ENCODE data around the gene SLCO4A1.

The SLCO4A1 gene

GRCh38 chr20:62660240-62660615 lies 17.9 kb downstream of the SLCO4A1 start:
- TF ChIP-seq, protein P1, sequence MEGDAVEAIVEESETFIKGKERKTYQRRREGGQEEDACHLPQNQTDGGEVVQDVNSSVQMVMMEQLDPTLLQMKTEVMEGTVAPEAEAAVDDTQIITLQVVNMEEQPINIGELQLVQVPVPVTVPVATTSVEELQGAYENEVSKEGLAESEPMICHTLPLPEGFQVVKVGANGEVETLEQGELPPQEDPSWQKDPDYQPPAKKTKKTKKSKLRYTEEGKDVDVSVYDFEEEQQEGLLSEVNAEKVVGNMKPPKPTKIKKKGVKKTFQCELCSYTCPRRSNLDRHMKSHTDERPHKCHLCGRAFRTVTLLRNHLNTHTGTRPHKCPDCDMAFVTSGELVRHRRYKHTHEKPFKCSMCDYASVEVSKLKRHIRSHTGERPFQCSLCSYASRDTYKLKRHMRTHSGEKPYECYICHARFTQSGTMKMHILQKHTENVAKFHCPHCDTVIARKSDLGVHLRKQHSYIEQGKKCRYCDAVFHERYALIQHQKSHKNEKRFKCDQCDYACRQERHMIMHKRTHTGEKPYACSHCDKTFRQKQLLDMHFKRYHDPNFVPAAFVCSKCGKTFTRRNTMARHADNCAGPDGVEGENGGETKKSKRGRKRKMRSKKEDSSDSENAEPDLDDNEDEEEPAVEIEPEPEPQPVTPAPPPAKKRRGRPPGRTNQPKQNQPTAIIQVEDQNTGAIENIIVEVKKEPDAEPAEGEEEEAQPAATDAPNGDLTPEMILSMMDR (conservative IDR thresholded peaks at IDR 0.05; ENCODE audit: low read depth, low read length) = no peak
- no peak overlapping the region for H3K4me3 ChIP-seq (ENCODE audit: low read length)
- DNase-seq (ENCODE audit: low read depth) = no peak

GRCh38 chr20:62660768-62661167 lies 18.5 kb downstream of the SLCO4A1 start:
- no peak for DNase-seq (ENCODE audit: low read depth)
- no peak overlapping the region for H3K4me3 ChIP-seq (ENCODE audit: low read length)
- TF ChIP-seq, protein P1 (conservative IDR thresholded peaks at IDR 0.05; ENCODE audit: low read depth, low read length) = no peak

- no peak overlapping the region for H3K4me3 ChIP-seq (ENCODE audit: low read length)
- no peak for DNase-seq (ENCODE audit: low read depth)
- TF ChIP-seq, protein P1 (conservative IDR thresholded peaks at IDR 0.05; ENCODE audit: low read depth, low read length) = no peak
These were observed 19.3 kb downstream of the SLCO4A1 start for GRCh38 chr20:62661647-62662046.

GRCh38 chr20:62662422-62662821 lies 20.1 kb downstream of the SLCO4A1 start:
- H3K4me3 ChIP-seq (ENCODE audit: low read length) = no peak overlapping the region
- peak; percentile 58 for DNase-seq (ENCODE audit: low read depth)
- TF ChIP-seq, protein P1 (conservative IDR thresholded peaks at IDR 0.05; ENCODE audit: low read depth, low read length) = no peak

DNA sequence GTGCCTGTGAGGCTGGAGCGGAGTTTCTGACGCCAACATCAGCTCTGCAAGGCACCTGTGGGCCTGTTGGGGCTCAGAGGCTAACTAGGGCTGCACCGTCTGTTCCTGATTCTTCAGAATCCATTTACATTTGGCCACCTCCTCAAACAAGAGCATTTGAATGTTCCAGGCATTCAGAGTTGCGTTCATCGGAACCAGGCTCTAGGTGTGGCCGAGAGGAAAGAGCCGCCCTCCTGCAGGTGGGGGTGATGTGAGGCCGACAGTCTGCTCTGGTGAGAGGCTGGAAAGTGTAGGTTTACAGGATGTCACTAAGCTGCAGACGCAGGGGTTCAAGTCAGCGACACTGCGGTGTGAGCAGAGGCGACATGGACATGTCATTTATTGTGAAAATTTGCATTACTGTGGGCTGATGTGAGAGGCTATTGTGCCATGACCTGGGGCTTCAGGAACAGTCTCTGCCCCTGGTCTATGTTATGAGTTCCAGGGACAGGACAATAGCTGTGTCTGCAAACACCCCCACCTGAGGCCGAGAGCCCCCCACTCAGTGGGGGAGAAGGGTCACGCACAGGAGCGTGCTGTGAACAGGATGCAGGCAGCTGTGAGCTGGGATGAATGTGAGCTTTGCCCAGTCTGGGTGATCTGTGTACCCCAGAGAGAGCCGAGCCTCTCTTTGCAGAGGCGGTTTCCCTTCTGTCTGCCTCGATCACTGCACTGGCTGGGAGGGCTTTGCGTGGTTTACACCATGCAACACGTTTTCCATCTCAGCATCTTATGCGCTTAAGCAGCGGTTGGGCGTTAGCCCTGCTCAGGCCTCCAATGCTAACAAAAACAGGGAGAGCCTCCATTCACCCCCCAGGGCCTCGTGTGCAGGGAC lies 21.1 kb downstream of the SLCO4A1 start:
- no peak for DNase-seq (ENCODE audit: low read depth)
- no peak overlapping the region for H3K4me3 ChIP-seq (ENCODE audit: low read length)

GRCh38 chr20:62664019-62664971 lies 22.0 kb downstream of the SLCO4A1 start:
- DNase-seq (ENCODE audit: low read depth) = no peak
- TF ChIP-seq, protein P1 (conservative IDR thresholded peaks at IDR 0.05; ENCODE audit: low read depth, low read length) = no peak
- H3K4me3 ChIP-seq (ENCODE audit: low read length) = no peak overlapping the region

More for the DNA sequence above, 21.1 kb downstream of the SLCO4A1 start:
- TF ChIP-seq, protein P1 (conservative IDR thresholded peaks at IDR 0.05; ENCODE audit: low read depth, low read length) = no peak
